Large intestine (tissue), 3 donors: ENCODE data around the gene CLEC16A. TPM values are rescaled to one million over a fixed set of nuclear protein-coding genes. Genes with fewer than 3 reads are reported as not detected.

Source experiments
- DNase-seq, 2 donors: peaks; one replicate each; pipeline versions ENCODE4 v3.0.0 to v3.0.0-alpha.2; 2013
- H3K27ac ChIP-seq: one replicate; pipeline ENCODE4 v1.5.1; 2013; ENCODE audit warnings: low read length
- H3K27me3 ChIP-seq: 2 replicates; pipeline ENCODE4 v1.6.1; 2013; ENCODE audit warnings: low read length; ENCODE audit not compliant: control insufficient read depth, insufficient read depth
- H3K36me3 ChIP-seq: 2 replicates; pipeline ENCODE4 v1.6.1; 2013; ENCODE audit warnings: low read length; ENCODE audit not compliant: control insufficient read depth, insufficient read depth
- H3K4me1 ChIP-seq: one replicate; pipeline ENCODE4 v1.6.1; 2013; ENCODE audit warnings: low read length; ENCODE audit not compliant: control insufficient read depth, insufficient read depth
- H3K4me3 ChIP-seq: one replicate; pipeline ENCODE4 v1.5.1; 2013; ENCODE audit warnings: low read length
- H3K9me3 ChIP-seq: one replicate; pipeline ENCODE4 v1.6.1; 2013; ENCODE audit warnings: mild to moderate bottlenecking, low read depth, low read length, moderate library complexity; ENCODE audit not compliant: control insufficient read depth
- WGBS: methylation state at CpG from one replicate; pipeline ENCODE4 v1.1.5; 2013; ENCODE audit warnings: low lambda C conversion rate; ENCODE audit not compliant: insufficient coverage; 5-methylcytosine and 5-hydroxymethylcytosine counted together
- polyA plus RNA-seq: library from polyadenylated mRNA; unstranded; fragments of 120-200 nt; gene quantifications from one replicate; pipeline ENCODE4 v1.2.1, GENCODE V29; 2013

The CLEC16A gene
- polyA plus RNA-seq, 1 donor: 13.2 TPM

- Histone ChIP-seq H3K36me3 (peaks cover 26% of the 10 kb centered on the region), H3K4me1 (no peaks in the 10 kb centered on the region), H3K4me3 (no peak overlapping the region), H3K27ac (no peak overlapping the region), H3K9me3 (no peaks in the 10 kb centered on the region), H3K27me3 (no peaks in the 10 kb centered on the region)
- WGBS: no CpG with 5 or more reads among the region's 4 CpGs
- no peak for DNase-seq
These were observed 61.2 kb downstream of the CLEC16A start for GRCh38 chr16:11005611-11005975.

- H3K4me3 ChIP-seq: no peak overlapping the region
- no CpG with 5 or more reads among the region's 2 CpGs for WGBS
- H3K9me3 ChIP-seq: no peaks in the 10 kb centered on the region
- H3K27ac ChIP-seq: no peak overlapping the region
- no peaks in the 10 kb centered on the region for H3K4me1 ChIP-seq
- H3K36me3 ChIP-seq: peaks cover 26% of the 10 kb centered on the region
- no peak for DNase-seq
- no peaks in the 10 kb centered on the region for H3K27me3 ChIP-seq
These were observed 62.3 kb downstream of the CLEC16A start for GRCh38 chr16:11006656-11007055.

- H3K36me3 ChIP-seq: peaks cover 25% of the 10 kb centered on the region
- H3K4me1 ChIP-seq: no peaks in the 10 kb centered on the region
- H3K27me3 ChIP-seq: no peaks in the 10 kb centered on the region
- H3K9me3 ChIP-seq: no peaks in the 10 kb centered on the region
- H3K27ac ChIP-seq: no peak overlapping the region
- DNase-seq: no peak
- WGBS: no CpG with 5 or more reads among the region's 7 CpGs
- H3K4me3 ChIP-seq: no peak overlapping the region
These were observed 63.4 kb downstream of the CLEC16A start for GRCh38 chr16:11007714-11008280.

- Histone ChIP-seq H3K4me3 (no peak overlapping the region), H3K4me1 (no peaks in the 10 kb centered on the region), H3K36me3 (peaks cover 14% of the 10 kb centered on the region), H3K27ac (no peak overlapping the region), H3K27me3 (no peaks in the 10 kb centered on the region), H3K9me3 (no peaks in the 10 kb centered on the region)
- 100% methylated on average over 2 of the region's 8 CpGs for WGBS
- no peak for DNase-seq
These were observed 64.8 kb downstream of the CLEC16A start for GRCh38 chr16:11009027-11009755.

DNA sequence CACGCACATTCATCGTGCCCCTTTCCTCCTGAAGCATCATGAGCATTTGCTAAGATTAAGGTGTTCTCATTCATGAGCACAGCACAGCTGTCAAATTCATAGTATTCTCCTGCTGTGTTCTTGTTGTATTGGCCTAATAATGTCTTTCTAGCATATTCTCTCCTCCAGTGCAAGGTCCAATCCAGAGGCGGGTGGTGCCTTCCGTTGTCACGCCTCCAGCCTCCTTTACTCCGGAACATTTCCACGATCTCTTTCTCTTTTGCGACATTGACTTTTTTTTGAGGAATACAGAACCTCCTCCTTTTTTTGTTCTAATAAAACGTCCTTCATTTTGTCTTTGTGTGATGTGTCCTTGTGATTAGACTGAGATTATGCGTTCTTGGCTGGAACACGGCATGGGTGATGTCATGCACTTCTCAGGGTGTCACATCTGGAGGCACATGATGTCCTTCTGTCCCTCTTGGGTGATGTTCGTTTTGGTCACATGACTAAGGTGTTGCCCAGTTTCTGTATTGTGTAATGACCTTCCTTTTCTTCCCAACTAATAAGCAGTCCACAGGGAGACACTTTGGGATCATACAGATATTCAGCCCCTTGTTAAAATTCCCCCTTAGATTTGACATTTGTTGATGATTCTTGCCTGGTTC is 66.3 kb downstream of the CLEC16A start:
- DNase-seq: no peak
- no peak overlapping the region for H3K27ac ChIP-seq
- no peak overlapping the region for H3K4me3 ChIP-seq
- no peaks in the 10 kb centered on the region for H3K9me3 ChIP-seq
- H3K36me3 ChIP-seq: peaks cover 7% of the 10 kb centered on the region
- WGBS: 86% methylated on average over 7 of the region's 12 CpGs
- no peaks in the 10 kb centered on the region for H3K4me1 ChIP-seq
- H3K27me3 ChIP-seq: no peaks in the 10 kb centered on the region

GRCh38 chr16:11011326-11011725 is 67.0 kb downstream of the CLEC16A start:
- H3K4me1 ChIP-seq: peaks cover under 1% of the 10 kb centered on the region
- no CpG with 5 or more reads among the region's 1 CpG for WGBS
- DNase-seq: no peak
- H3K27ac ChIP-seq: no peak overlapping the region
- H3K27me3 ChIP-seq: no peaks in the 10 kb centered on the region
- H3K4me3 ChIP-seq: no peak overlapping the region
- H3K9me3 ChIP-seq: no peaks in the 10 kb centered on the region
- H3K36me3 ChIP-seq: peaks cover 5% of the 10 kb centered on the region

DNA sequence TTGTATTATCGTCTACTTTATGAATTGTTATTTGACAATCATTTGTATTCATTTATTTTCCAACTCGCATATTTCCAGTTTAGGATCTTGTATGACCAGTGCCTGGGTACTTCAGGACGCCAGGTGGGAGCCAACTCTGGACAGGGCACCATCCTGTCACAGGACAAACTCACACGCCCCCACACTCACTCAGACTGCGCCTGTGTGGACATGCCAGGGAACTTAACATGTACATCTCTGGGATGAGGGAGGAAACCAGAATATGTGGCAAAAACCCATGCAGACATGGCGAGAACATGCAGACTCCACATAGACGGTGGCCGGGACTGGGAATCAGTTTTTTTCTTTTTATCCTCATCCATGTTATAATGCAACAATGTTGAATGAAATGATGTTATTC is 68.5 kb downstream of the CLEC16A start:
- WGBS: no CpG with 5 or more reads among the region's 8 CpGs
- peaks cover 5% of the 10 kb centered on the region for H3K4me1 ChIP-seq
- DNase-seq: no peak
- H3K9me3 ChIP-seq: no peaks in the 10 kb centered on the region
- H3K27ac ChIP-seq: no peak overlapping the region
- H3K4me3 ChIP-seq: no peak overlapping the region
- H3K27me3 ChIP-seq: no peaks in the 10 kb centered on the region
- H3K36me3 ChIP-seq: peaks cover 5% of the 10 kb centered on the region

DNA sequence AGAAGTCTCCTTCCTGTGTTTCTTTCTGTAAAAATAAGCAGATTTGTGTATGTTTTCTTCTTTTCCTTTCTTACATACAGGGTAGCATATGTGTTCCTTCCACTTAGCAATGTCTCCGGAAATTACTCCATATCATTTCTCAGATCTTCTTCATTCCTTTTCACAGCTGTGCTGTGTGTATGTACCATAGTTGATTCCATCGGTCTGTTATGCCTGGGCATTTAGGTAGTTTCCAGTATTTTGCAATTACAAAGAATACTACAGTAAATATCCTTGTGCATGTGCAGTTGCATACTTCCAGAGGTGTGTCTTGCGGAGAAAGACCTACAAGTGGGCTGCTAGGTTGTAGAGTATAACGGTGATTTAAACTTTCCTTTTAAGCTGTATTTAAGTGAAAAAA is 69.8 kb downstream of the CLEC16A start:
- Histone ChIP-seq H3K4me3 (no peak overlapping the region), H3K27ac (no peak overlapping the region), H3K9me3 (no peaks in the 10 kb centered on the region), H3K4me1 (peaks cover 5% of the 10 kb centered on the region), H3K27me3 (no peaks in the 10 kb centered on the region), H3K36me3 (peaks cover 2% of the 10 kb centered on the region)
- 60% methylated on average over 1 of the region's 4 CpGs for whole genome bisulfite sequencing
- no peak for DNase-seq

- H3K27me3 ChIP-seq: no peaks in the 10 kb centered on the region
- no peaks in the 10 kb centered on the region for H3K9me3 ChIP-seq
- H3K4me3 ChIP-seq: no peak overlapping the region
- no peak for DNase-seq
- H3K4me1 ChIP-seq: peaks cover 5% of the 10 kb centered on the region
- WGBS: no CpG with 5 or more reads among the region's 6 CpGs
- H3K36me3 ChIP-seq: no peaks in the 10 kb centered on the region
- H3K27ac ChIP-seq: no peak overlapping the region
These were observed 70.7 kb downstream of the CLEC16A start for GRCh38 chr16:11015076-11015475.

GRCh38 chr16:11015607-11016006 is 71.2 kb downstream of the CLEC16A start:
- Histone ChIP-seq H3K27ac (no peak overlapping the region), H3K4me1 (peaks cover 5% of the 10 kb centered on the region), H3K4me3 (no peak overlapping the region), H3K36me3 (peaks cover 1% of the 10 kb centered on the region), H3K9me3 (no peaks in the 10 kb centered on the region), H3K27me3 (no peaks in the 10 kb centered on the region)
- DNase-seq: no peak
- whole genome bisulfite sequencing: no CpG with 5 or more reads among the region's 5 CpGs
